GM19099 (cell line): ENCODE data around the gene GP1BA.

Source experiments
- POLR2A ChIP-seq: IDR thresholded peaks from 3 replicates; pipeline ENCODE4 v1.6.1; 2011; ENCODE audit warnings: low read depth; ENCODE audit not compliant: insufficient read length; ENCODE audit errors: extremely low read depth

Gene GP1BA

GRCh38 chr17:4969551-4970173 lies 37.6 kb downstream of the GP1BA start:
- TF ChIP-seq POLR2A: no peak

- TF ChIP-seq POLR2A: no peak
Observed at GRCh38 chr17:4970273-4970672, 38.2 kb downstream of the GP1BA start.

- no peak for TF ChIP-seq POLR2A
Observed at GRCh38 chr17:4971826-4972225, 39.7 kb downstream of the GP1BA start.

- no peak for TF ChIP-seq POLR2A
Observed at GRCh38 chr17:4972322-4972721, 40.2 kb downstream of the GP1BA start.

GRCh38 chr17:4972752-4973151 lies 40.7 kb downstream of the GP1BA start:
- TF ChIP-seq POLR2A: no peak

- no peak for TF ChIP-seq POLR2A
Observed at GRCh38 chr17:4973256-4974114, 41.4 kb downstream of the GP1BA start.

GRCh38 chr17:4974115-4974670 lies 42.1 kb downstream of the GP1BA start:
- TF ChIP-seq POLR2A: no peak

GRCh38 chr17:4978726-4979125 lies 46.6 kb downstream of the GP1BA start:
- TF ChIP-seq POLR2A: no peak

GRCh38 chr17:4980644-4981216 lies 48.7 kb downstream of the GP1BA start:
- TF ChIP-seq POLR2A: no peak

GRCh38 chr17:4982305-4982704 lies 50.2 kb downstream of the GP1BA start:
- no peak for TF ChIP-seq POLR2A
